A673 (cell line): ENCODE data around the gene TGDS. TPM values are rescaled to one million over a fixed set of nuclear protein-coding genes. Genes with fewer than 3 reads are reported as not detected.

Source experiments
- BruUV-seq: library from RNA; stranded (reverse); fragments of 400-500 nt; replicated peaks from 2 replicates; lab custom pipeline; 2021; lab: Mats Ljungman, UMichigan
- CTCF ChIA-PET: fragments of 300-600 bp; sonication (Branson Sonifier 250); formaldehyde crosslinking; loops from one replicate; lab custom pipeline; 2022; ENCODE audit warnings: antibody characterized with exemption; lab: Charles Lee
- POLR2A ChIA-PET: fragments of 300-600 bp; sonication (Branson Sonifier 250); formaldehyde crosslinking; loops from one replicate; lab custom pipeline; 2022; ENCODE audit warnings: antibody characterized with exemption; ENCODE audit not compliant: low non-redundant PET; lab: Charles Lee
- DNase-seq: peaks from one replicate; pipeline ENCODE4 v3.0.0-alpha.2; 2015; ENCODE audit warnings: low spot score
- H3K27ac ChIP-seq: fragments of 200-600 bp; sonication (generic); 2 replicates; pipeline ENCODE4 v1.5.1; 2016; ENCODE audit warnings: mixed run types, low read depth, mild to moderate bottlenecking, mixed read lengths, antibody characterized with exemption, low read length; ENCODE audit not compliant: poor library complexity, severe bottlenecking
- H3K27me3 ChIP-seq: fragments of 200-600 bp; sonication (generic); replicated peaks from 2 replicates; pipeline ENCODE4 v1.6.1; 2017; ENCODE audit warnings: mixed run types, low read depth, mild to moderate bottlenecking, mixed read lengths, antibody characterized with exemption, low read length; ENCODE audit not compliant: insufficient read depth, poor library complexity
- H3K36me3 ChIP-seq: fragments of 200-600 bp; sonication (generic); 2 replicates; pipeline ENCODE4 v1.6.1; 2016; ENCODE audit warnings: mixed run types, mild to moderate bottlenecking, mixed read lengths, antibody characterized with exemption, low read length; ENCODE audit not compliant: insufficient read depth, poor library complexity, severe bottlenecking
- H3K4me1 ChIP-seq: fragments of 200-600 bp; sonication (generic); 2 replicates; pipeline ENCODE4 v1.6.1; 2017; ENCODE audit warnings: mixed run types, mild to moderate bottlenecking, mixed read lengths, antibody characterized with exemption, low read length; ENCODE audit not compliant: insufficient read depth, poor library complexity, severe bottlenecking
- H3K4me3 ChIP-seq: fragments of 200-600 bp; sonication (generic); 2 replicates; pipeline ENCODE4 v1.5.1; 2016; ENCODE audit warnings: low read depth, mixed run types, mild to moderate bottlenecking, mixed read lengths, low read length; ENCODE audit not compliant: poor library complexity, severe bottlenecking
- H3K9me3 ChIP-seq: fragments of 200-600 bp; sonication (generic); 2 replicates; pipeline ENCODE4 v1.6.1; 2016; ENCODE audit warnings: mixed run types, low read depth, mild to moderate bottlenecking, mixed read lengths, antibody characterized with exemption, low read length; ENCODE audit not compliant: poor library complexity, severe bottlenecking
- EZH2 ChIP-seq: fragments of 200-600 bp; sonication (generic); IDR thresholded peaks from 2 replicates; pipeline ENCODE4 v1.6.1; 2017; ENCODE audit warnings: borderline replicate concordance, low read depth, mild to moderate bottlenecking, mixed read lengths, antibody characterized with exemption, low read length; ENCODE audit not compliant: poor library complexity, severe bottlenecking
- intact Hi-C: fragments of 100-400 bp; cut with micrococcal nuclease; formaldehyde crosslinking; loops from one replicate; pipeline ENCODE4 v1.10.0; 2022; ENCODE audit not compliant: unreplicated experiment
- total RNA-seq: library from RNA; stranded (reverse); gene quantifications from 2 replicates; pipeline ENCODE4 v1.2.3, GENCODE V29; 2021
- TF ChIP-seq, protein P1 (sequence below): fragments of 300-800, 200-600 bp; sonication (generic); conservative IDR thresholded peaks from 2 replicates; pipeline ENCODE4 v1.5.1; 2017; ENCODE audit warnings: low read depth, mild to moderate bottlenecking, antibody characterized with exemption, low read length, moderate library complexity, mixed read lengths

Gene TGDS
- total RNA-seq, 1 experiment from 2014 or later = 9.0 TPM

GRCh38 chr13:94537740-94538630 lies 58.0 kb downstream of the TGDS start:
- POLR2A ChIA-PET = no interaction called here
- DNase-seq = no peak
- H3K36me3 ChIP-seq = no peaks in the 10 kb centered on the region
- peaks cover 21% of the 10 kb centered on the region for H3K27me3 ChIP-seq
- no peaks in the 10 kb centered on the region for H3K9me3 ChIP-seq
- no TSS peak for BruUV-seq
- H3K4me3 ChIP-seq = no peak overlapping the region
- TF ChIP-seq, protein P1, sequence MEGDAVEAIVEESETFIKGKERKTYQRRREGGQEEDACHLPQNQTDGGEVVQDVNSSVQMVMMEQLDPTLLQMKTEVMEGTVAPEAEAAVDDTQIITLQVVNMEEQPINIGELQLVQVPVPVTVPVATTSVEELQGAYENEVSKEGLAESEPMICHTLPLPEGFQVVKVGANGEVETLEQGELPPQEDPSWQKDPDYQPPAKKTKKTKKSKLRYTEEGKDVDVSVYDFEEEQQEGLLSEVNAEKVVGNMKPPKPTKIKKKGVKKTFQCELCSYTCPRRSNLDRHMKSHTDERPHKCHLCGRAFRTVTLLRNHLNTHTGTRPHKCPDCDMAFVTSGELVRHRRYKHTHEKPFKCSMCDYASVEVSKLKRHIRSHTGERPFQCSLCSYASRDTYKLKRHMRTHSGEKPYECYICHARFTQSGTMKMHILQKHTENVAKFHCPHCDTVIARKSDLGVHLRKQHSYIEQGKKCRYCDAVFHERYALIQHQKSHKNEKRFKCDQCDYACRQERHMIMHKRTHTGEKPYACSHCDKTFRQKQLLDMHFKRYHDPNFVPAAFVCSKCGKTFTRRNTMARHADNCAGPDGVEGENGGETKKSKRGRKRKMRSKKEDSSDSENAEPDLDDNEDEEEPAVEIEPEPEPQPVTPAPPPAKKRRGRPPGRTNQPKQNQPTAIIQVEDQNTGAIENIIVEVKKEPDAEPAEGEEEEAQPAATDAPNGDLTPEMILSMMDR = no peak
- no peak for TF ChIP-seq EZH2
- CTCF ChIA-PET = no interaction called here
- no peaks in the 10 kb centered on the region for H3K4me1 ChIP-seq
- no peak overlapping the region for H3K27ac ChIP-seq
- intact Hi-C loops = no loop called here

DNA sequence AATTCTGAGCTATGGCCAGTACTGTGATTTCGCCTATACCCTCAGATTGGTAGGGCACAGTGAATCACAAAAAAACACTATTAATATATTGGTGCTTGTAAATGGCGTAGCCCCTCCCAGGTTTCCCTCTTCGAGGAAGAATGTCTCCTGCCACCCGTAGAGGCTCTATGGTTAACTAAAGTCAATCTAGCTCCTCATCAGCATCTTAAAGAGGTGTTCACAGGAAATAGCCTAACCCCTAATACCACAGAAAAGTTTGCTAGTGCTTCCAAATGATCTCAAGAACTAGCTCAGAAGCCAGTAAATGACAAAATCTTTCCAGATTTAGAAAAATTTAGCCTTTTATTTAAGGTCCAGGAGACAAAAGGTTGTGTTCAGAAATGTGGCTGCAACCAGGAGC lies 60.2 kb downstream of the TGDS start:
- Histone ChIP-seq H3K9me3 (no peaks in the 10 kb centered on the region), H3K4me1 (no peaks in the 10 kb centered on the region), H3K27ac (no peak overlapping the region), H3K27me3 (peaks cover 21% of the 10 kb centered on the region), H3K36me3 (no peaks in the 10 kb centered on the region), H3K4me3 (no peak overlapping the region)
- ChIA-PET POLR2A (no interaction called here), CTCF (no interaction called here)
- no peak for DNase-seq
- BruUV-seq = no TSS peak
- intact Hi-C loops = no loop called here
- no peak for TF ChIP-seq EZH2
- TF ChIP-seq, protein P1 = no peak

DNA sequence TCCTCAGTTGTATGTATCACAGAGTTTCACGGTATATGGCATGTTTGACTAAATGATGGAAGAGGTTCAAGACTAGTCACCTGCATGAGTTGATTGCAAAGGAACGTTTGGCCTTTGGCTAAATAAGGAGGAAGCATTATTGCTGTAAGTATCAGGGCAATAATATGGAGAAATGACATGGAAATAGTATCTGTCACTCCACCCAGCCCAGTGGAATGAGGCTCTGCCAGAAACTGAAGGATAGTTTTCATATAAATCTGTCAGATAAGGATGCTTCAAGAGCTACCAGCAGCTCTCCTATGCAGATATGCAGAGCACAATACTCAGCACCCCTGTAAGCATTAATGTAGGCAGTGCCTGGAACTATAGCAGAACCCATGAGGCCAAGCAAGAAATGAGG lies 60.7 kb downstream of the TGDS start:
- no TSS peak for BruUV-seq
- Histone ChIP-seq H3K27me3 (peaks cover 19% of the 10 kb centered on the region), H3K4me3 (no peak overlapping the region), H3K9me3 (no peaks in the 10 kb centered on the region), H3K36me3 (no peaks in the 10 kb centered on the region), H3K4me1 (no peaks in the 10 kb centered on the region), H3K27ac (no peak overlapping the region)
- no peak for DNase-seq
- TF ChIP-seq EZH2 = no peak
- TF ChIP-seq, protein P1 = no peak
- CTCF ChIA-PET = no interaction called here
- POLR2A ChIA-PET = no interaction called here
- intact Hi-C loops = no loop called here
